ENCODE measurements around the gene STMND1. TPM values are rescaled to one million over a fixed set of nuclear protein-coding genes. Genes with fewer than 3 reads are reported as not detected.

The STMND1 gene
- total RNA-seq (2022; extraction: Qiagen RNA extraction; ENCODE audit: low read depth): not detected in 5 replicates

DNA sequence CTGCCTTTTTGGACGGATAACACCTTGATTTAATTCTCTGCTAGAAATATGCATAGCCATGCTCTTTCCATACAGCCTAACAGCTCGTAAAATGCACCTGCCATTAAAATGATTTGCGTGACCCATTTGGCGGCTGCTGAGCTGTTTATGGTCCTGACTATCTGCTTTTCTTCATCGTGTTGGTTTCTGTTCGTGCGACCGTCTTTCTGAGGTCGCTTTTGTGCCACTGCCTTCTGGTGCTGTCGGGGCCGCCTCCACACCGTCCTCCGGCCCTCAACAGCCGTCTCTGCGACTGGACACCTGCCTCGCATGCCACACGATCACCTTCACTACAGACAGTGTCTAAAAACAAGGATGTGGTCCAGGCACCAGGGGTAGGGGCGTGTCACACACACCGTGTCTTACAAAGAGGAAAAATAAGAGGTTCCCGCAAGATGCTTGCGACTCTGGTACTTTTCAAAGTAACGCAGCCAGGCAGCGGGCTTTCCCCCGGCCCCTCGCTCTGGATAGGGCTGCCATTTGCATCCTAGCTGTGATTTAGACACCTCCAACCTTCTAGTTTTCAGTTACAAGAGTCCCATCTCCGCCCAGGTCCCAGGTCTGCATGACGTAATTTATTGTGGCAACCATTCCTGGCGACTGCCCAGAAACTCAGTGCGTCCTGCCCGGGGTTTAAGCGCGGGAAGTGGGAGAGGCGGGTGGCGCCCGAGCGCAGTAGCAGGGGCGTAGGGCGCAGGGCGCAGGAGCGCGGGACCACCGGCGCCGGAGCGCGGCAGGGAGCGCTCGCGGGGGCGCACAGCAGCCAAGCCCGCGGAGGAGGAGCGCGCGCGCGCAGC is at the start of gene STMND1:
Gene STMND1, plus strand, starts transcription at position 629 of the 836 bp plus-strand sequence. CDS start 208 bp downstream, outside the sequence.

Other genes with a start within 250 kb of the STMND1 start
- gene RBM24, start 179.3 kb downstream of the STMND1 start, total RNA-seq (2022; extraction: Qiagen RNA extraction; ENCODE audit: low read depth): 10.6 to 14.0 TPM (median 12.5 TPM) in 5 replicates

Measured in A549 treated with DMSO at 1 μM for 4 hours (cell line).